GM12875 (cell line): ENCODE results near the gene POLR3E.

Source experiments
- H3K4me3 ChIP-seq: one replicate; pipeline ENCODE4 v1.5.1; 2011; ENCODE audit warnings: low read depth, low read length, control low read depth
- TF ChIP-seq, protein P1 (sequence below): IDR thresholded peaks from 2 replicates; pipeline ENCODE4 v1.5.1; 2011; ENCODE audit warnings: low read depth, mild to moderate bottlenecking, control low read depth, inconsistent platforms, low read length, moderate library complexity, borderline replicate concordance; ENCODE audit not compliant: insufficient read depth

POLR3E gene

DNA sequence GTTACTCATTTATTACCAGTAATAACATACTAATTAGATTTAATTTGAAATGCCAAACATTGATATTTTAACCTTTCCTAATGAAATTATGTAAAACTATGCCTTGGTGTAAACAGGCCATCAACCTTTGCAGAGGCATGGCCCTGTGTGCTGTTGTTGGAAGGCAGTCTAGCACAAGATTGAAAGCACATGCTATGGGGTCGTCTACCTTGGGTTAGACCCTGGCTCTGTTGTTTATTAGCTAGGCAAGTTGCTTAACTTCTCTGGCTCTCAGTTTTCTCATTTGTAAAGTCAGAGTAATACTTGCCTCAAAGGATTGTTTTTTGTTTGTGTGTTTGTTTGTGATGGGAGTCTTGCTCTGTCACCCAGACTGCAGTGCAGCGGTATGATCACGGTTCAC lies 86.6 kb downstream of the POLR3E start:
- TF ChIP-seq, protein P1, sequence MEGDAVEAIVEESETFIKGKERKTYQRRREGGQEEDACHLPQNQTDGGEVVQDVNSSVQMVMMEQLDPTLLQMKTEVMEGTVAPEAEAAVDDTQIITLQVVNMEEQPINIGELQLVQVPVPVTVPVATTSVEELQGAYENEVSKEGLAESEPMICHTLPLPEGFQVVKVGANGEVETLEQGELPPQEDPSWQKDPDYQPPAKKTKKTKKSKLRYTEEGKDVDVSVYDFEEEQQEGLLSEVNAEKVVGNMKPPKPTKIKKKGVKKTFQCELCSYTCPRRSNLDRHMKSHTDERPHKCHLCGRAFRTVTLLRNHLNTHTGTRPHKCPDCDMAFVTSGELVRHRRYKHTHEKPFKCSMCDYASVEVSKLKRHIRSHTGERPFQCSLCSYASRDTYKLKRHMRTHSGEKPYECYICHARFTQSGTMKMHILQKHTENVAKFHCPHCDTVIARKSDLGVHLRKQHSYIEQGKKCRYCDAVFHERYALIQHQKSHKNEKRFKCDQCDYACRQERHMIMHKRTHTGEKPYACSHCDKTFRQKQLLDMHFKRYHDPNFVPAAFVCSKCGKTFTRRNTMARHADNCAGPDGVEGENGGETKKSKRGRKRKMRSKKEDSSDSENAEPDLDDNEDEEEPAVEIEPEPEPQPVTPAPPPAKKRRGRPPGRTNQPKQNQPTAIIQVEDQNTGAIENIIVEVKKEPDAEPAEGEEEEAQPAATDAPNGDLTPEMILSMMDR: no peak
- no peak overlapping the region for H3K4me3 ChIP-seq
